Pancreas (tissue), 10 donors: Measurements from ENCODE around the gene ITPR1. TPM values are rescaled to one million over a fixed set of nuclear protein-coding genes. Genes with fewer than 3 reads are reported as not detected.

Source experiments
- ATAC-seq, 4 donors: fragments of 200-7000 bp; cut with Tn5 transposase; one replicate each; pipeline versions ENCODE4 v1.8.0 to v1.9.1; 2020; ENCODE audit warnings: mild to moderate bottlenecking in 4 of 4, moderate library complexity in 4 of 4
- DNase-seq, 6 donors: peaks; one replicate each; pipeline ENCODE4 v3.0.0-alpha.2; 2020
- FAIRE-seq: peaks from 2 replicates; lab custom pipeline; 2012; peaks lifted over from hg19 to GRCh38; lab: Jason Lieb, UNC
- H3K27ac ChIP-seq, 4 donors: fragments of 200-600 bp; sonication (generic); 1 replicate in 3 of 4; 2 replicates in 1 of 4; pipeline versions ENCODE4 v1.5.0 to v1.8.0; 2020
- H3K27me3 ChIP-seq, 4 donors: fragments of 200-600 bp; one replicate each; pipeline ENCODE4 v1.8.0; 2021
- H3K36me3 ChIP-seq, 3 donors: fragments of 200-600 bp; sonication (generic) in 1 of 3; one replicate each; pipeline versions ENCODE4 v1.5.0 to v1.8.0; 2020 to 2021
- H3K4me1 ChIP-seq, 3 donors: fragments of 200-600 bp; one replicate each; pipeline ENCODE4 v1.8.0; 2021
- H3K4me3 ChIP-seq, 4 donors: fragments of 200-600 bp; sonication (generic) in 2 of 4; one replicate each; pipeline versions ENCODE4 v1.5.0 to v1.8.0; 2020 to 2021
- H3K9me3 ChIP-seq, 4 donors: fragments of 200-600 bp; one replicate each; pipeline ENCODE4 v1.8.0; 2021
- WGBS, 2 donors: extraction: QIAGEN DNeasy Blood & Tissue Kit; methylation state at CpG; one replicate each; pipeline ENCODE4 v1.1.7; 2013; 5-methylcytosine and 5-hydroxymethylcytosine counted together
- intact Hi-C, 3 donors: fragments of 100-400 bp; cut with DNase I; formaldehyde crosslinking; loops; one replicate each; pipeline versions ENCODE4 v1.11.1 to v1.14.2; 2022
- polyA plus RNA-seq, 2 donors: library from polyadenylated mRNA; stranded (reverse); fragments of 200-250 nt; gene quantifications; one replicate each; pipeline ENCODE4 v1.2.3, GENCODE V29; 2013
- total RNA-seq, 6 donors: library from RNA; stranded (reverse); fragmentation: NEBNext Ultra II Directional in 4 of 6; extraction: Animal tissue kit (Norgen Biotek cat#: 25700) in 4 of 6; gene quantifications; one replicate each; pipeline versions ENCODE4 v1.2.1 to v1.2.4, GENCODE V29; 2021 to 2023
- TF ChIP-seq, protein P1 (sequence below), 4 donors: fragments of 200-600 bp; sonication (generic) in 3 of 4; IDR thresholded peaks; one replicate each; pipeline versions ENCODE4 v1.5.0 to v1.8.0; 2021; ENCODE audit warnings: antibody characterized with exemption in 4 of 4
- donor health status: healthy with polysubstance abuse.
- donor health status: DM: no; HTN: no; CAD: no; lungs with moderate emphysema.
- donor health status: DM: no; HTN: no; CAD: no.
- donor health status: control.
- donor health status: control.
- donor health status: Bipolar disorder and iron deficiency.
- donor health status: DM: yes; HTN: yes; CAD: no.
- donor health status: DM: no; HTN: no; CAD: no.
- donor health status: DM: no; HTN: no; CAD: no.
- donor health status: DM: yes; HTN: yes; CAD: no.

The ITPR1 gene
- total and polyA plus RNA-seq, 8 donors, result 4.5 to 19.1 (median 10.1) TPM

DNA sequence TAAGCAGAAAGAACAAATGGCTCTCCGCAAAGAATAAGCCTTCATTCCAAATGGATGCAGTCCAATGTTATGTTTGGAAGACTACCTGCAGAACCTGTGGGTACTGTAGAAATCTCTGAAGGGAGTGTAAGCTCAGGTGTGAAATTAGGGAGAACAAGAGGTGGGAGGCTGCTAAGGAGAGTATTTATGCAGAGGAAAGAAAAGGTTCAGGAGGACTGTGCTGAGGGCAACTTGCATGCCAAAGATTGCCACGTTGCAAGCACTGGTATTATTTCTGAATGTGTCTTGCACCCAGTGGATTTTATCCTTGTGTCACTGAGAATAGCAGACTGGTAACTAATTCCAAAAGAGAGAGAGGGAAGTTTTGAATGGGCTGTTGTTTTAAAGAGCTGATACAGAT lies 144.1 kb downstream of the ITPR1 start:
- no peak for FAIRE-seq
- no peaks in the 10 kb centered on the region for H3K27me3 ChIP-seq
- no peak overlapping the region for H3K27ac ChIP-seq
- no peaks in the 10 kb centered on the region for H3K4me1 ChIP-seq
- no peak for DNase-seq
- 54 to 65% methylated on average over 2 of the region's 2 CpGs for WGBS, 2 donors
- H3K36me3 ChIP-seq, result no peaks in the 10 kb centered on the region
- TF ChIP-seq, protein P1, sequence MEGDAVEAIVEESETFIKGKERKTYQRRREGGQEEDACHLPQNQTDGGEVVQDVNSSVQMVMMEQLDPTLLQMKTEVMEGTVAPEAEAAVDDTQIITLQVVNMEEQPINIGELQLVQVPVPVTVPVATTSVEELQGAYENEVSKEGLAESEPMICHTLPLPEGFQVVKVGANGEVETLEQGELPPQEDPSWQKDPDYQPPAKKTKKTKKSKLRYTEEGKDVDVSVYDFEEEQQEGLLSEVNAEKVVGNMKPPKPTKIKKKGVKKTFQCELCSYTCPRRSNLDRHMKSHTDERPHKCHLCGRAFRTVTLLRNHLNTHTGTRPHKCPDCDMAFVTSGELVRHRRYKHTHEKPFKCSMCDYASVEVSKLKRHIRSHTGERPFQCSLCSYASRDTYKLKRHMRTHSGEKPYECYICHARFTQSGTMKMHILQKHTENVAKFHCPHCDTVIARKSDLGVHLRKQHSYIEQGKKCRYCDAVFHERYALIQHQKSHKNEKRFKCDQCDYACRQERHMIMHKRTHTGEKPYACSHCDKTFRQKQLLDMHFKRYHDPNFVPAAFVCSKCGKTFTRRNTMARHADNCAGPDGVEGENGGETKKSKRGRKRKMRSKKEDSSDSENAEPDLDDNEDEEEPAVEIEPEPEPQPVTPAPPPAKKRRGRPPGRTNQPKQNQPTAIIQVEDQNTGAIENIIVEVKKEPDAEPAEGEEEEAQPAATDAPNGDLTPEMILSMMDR (IDR thresholded peaks at IDR 0.05), result no peak
- no peak overlapping the region for H3K4me3 ChIP-seq
- H3K9me3 ChIP-seq, result no peaks in the 10 kb centered on the region
- intact Hi-C loops, result loop anchor here in 2 of 3 donors (5.0 to 10.0 kb wide), 2 partner anchors 285 to 292 kb away; no protein-coding TSS in a partner anchor
- ATAC-seq, result no peak

DNA sequence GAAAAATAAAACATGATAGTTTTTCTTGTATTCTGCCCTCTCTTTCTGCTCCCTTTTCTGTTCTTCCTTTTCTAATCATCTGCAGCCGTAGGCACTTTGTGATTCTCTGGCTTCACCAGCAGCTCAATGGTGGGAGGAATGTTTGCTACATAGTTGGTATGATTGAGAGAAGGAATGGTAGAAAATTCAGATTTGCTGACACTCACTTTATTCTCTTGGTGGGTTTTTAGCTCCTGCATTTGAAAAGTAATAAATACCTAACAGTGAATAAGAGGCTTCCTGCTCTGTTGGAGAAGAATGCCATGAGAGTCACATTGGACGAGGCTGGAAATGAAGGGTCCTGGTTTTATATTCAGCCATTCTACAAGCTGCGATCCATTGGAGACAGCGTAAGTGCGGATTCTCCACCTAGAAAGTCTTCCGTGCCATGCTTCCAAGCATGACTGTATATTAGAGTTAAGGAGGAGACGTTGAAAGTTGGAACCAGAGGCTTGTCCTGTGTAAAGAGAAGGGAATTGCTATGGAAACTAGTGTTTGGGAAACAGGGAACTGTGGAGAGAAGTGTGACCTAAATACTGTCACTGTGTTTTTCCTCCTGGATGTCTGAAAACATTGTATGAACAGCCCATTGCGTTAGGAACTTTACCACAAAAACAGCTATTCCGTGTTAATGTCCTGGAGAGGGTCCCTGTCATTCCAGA lies 148.9 kb downstream of the ITPR1 start:
- Histone ChIP-seq H3K27ac (no peak overlapping the region), H3K4me3 (no peak overlapping the region), H3K4me1 (no peaks in the 10 kb centered on the region), H3K9me3 (no peaks in the 10 kb centered on the region), H3K36me3 (no peaks in the 10 kb centered on the region), H3K27me3 (no peaks in the 10 kb centered on the region)
- DNase-seq (no peak), ATAC-seq (no peak), FAIRE-seq (no peak)
- intact Hi-C loops, result no loop called here
- TF ChIP-seq, protein P1 (IDR thresholded peaks at IDR 0.05), result no peak
- 86 to 88% methylated on average over 9 of the region's 9 CpGs for WGBS, 2 donors

DNA sequence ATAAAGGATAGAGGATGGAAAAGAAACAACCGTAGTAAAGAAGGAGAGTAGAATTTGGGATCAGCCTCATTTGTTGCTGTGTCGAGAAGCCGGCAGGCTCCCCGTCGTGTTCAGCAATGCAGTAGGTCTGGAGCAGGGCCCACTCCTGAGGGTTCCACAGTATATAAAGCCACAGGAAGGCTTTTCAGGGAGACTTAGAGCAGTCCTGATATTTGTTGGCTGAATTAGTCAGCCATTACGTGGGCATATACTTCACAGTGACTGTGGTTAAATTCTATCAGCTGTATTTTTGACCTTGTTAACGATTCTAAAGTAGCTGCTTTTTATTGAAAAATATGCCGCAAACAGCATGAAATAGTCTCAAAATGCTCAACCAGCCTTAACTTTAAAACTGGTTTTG lies 149.5 kb downstream of the ITPR1 start:
- FAIRE-seq, result no peak
- no peak overlapping the region for H3K27ac ChIP-seq
- no peak for DNase-seq
- no peak for ATAC-seq
- 86 to 88% methylated on average over 8 of the region's 8 CpGs for WGBS, 2 donors
- H3K36me3 ChIP-seq, result no peaks in the 10 kb centered on the region
- H3K27me3 ChIP-seq, result no peaks in the 10 kb centered on the region
- H3K4me1 ChIP-seq, result no peaks in the 10 kb centered on the region
- TF ChIP-seq, protein P1 (IDR thresholded peaks at IDR 0.05), result no peak
- H3K9me3 ChIP-seq, result no peaks in the 10 kb centered on the region
- no peak overlapping the region for H3K4me3 ChIP-seq
- intact Hi-C loops, result no loop called here

DNA sequence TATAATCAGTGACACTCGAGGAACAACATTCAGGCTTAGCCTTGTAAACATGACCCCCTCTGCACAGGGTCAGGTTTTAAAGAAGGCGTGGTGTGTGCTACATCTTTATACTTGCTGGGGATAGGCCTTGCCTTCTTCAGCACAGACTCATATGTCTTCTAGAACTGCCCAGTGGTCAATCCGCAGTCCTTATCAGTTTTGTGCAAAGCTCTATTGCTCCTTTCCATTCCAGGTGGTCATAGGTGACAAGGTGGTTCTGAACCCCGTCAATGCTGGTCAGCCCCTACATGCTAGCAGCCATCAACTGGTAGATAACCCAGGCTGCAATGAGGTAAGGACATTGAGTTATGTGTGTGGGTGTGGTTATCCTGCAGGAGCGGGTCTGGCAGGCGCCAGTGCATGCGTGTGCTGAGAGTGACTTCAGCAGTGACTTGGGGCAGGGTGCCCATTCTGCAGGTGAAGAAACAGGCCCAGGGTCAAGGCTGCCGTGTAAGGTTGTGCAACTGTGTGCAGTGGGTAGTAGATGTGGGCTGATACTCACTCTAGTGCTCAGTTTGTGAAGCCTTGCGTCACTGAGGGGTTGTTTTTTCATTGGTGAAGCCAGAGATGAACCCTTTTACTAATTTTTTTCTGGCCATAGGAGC lies 150.9 kb downstream of the ITPR1 start:
- TF ChIP-seq, protein P1 (IDR thresholded peaks at IDR 0.05), result no peak
- Histone ChIP-seq H3K27ac (no peak overlapping the region), H3K4me3 (no peak overlapping the region), H3K36me3 (no peaks in the 10 kb centered on the region), H3K4me1 (no peaks in the 10 kb centered on the region), H3K27me3 (no peaks in the 10 kb centered on the region), H3K9me3 (no peaks in the 10 kb centered on the region)
- WGBS, 2 donors, result 70 to 86% methylated on average over 9 of the region's 9 CpGs
- ATAC-seq, result peak in 1 of 4 donors; percentile 59
- intact Hi-C loops, result no loop called here
- peak in 1 of 6 donors; percentile 18 for DNase-seq
- FAIRE-seq, result no peak

DNA sequence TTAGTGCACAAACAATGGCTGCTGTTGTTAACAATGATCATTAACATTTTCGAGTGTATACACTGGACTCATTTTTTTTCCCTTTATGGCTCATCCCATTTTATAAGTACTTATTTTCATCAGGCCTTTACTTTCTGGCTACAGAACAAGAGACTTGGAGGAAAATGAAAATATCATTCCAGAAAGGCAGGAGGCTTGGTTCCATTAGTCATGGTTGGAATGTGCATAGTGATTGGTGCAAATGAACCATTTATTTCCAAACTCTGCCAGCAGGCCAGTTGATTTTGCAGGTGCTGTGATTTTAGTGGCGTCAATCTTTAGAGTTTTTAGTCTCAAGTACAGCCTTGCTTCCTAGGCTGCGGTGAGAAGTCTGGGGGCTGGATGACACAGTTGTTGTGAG lies 151.8 kb downstream of the ITPR1 start:
- Histone ChIP-seq H3K9me3 (no peaks in the 10 kb centered on the region), H3K4me1 (no peaks in the 10 kb centered on the region), H3K27me3 (no peaks in the 10 kb centered on the region), H3K36me3 (no peaks in the 10 kb centered on the region), H3K4me3 (no peak overlapping the region), H3K27ac (no peak overlapping the region)
- FAIRE-seq, result no peak
- 81 to 94% methylated on average over 3 of the region's 3 CpGs for WGBS, 2 donors
- no peak for DNase-seq
- ATAC-seq, result no peak
- intact Hi-C loops, result no loop called here
- TF ChIP-seq, protein P1 (IDR thresholded peaks at IDR 0.05), result no peak
